ENCODE data around the gene SF3A1. TPM values are rescaled to one million over a fixed set of nuclear protein-coding genes. Genes with fewer than 3 reads are reported as not detected.

SF3A1 gene
- total and polyA plus RNA-seq, 4 donors, result 25.2 to 140 (median 94.5) TPM

DNA sequence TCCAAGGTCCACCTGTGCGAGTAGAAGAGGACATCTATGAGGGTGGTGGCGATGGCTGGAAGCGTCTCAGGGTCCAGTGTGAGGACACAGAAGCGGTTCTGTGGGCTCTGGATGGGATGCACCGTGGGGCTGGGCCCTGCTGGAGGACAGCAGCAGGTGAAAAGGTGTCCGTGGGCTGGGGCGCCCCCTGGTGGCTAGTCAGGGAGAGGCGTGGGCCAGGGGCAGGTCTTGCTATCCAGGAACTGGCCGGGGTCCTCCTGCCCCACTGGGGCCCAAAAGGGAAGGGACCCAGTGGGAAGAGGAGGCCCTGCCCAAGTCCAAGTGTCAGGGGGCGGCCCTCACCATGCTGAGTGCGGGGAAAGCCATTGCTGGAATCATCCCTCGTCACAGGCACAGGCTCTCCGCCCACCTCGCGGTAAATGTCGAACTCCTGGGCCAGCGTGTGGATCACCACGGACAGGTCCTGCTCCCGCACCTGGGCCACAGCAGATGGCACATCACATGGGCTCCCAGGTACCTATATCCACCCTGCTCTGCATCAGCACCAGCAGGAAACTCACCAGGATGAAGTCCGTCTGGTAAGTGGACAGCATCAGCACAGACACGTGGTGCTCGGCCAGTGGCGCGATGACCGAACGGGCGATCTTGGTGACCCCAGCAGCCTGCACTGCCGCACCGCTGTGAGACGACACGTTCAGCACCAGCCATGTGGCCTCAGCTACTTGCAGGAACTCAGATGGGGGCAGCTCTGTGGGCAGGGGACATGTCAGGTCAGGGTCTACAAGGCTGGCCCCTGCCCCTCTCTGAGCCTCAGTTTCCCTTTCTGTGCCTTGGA, 69.7 kb downstream of the SF3A1 start:
- Histone ChIP-seq H3K27ac (ENCODE audit: low read depth, low read length) (peak overlapping the region; percentile 88), H3K36me3 (ENCODE audit: control insufficient read depth, insufficient read depth, low read length) (peaks cover 53% of the 10 kb centered on the region), H3K4me3 (ENCODE audit: low read depth, low read length) (no peak overlapping the region), H3K9me3 (ENCODE audit: control insufficient read depth, insufficient read depth, low read length) (no peaks in the 10 kb centered on the region), H3K27me3 (ENCODE audit: control insufficient read depth, insufficient read depth, low read length) (no peaks in the 10 kb centered on the region), H3K4me1 (ENCODE audit: control insufficient read depth, insufficient read depth, low read length) (peaks cover 46% of the 10 kb centered on the region)
- WGBS (ENCODE audit: insufficient coverage), result 67% methylated on average over 31 of the region's 31 CpGs
- DNase-seq (ENCODE audit: low read depth in 4 of 6, low spot score in 6 of 6), result peak in 2 of 6 donors; percentile 44 to 46

GRCh38 chr22:30286331-30286730, 70.4 kb downstream of the SF3A1 start:
- H3K27me3 ChIP-seq (ENCODE audit: control insufficient read depth, insufficient read depth, low read length), result no peaks in the 10 kb centered on the region
- DNase-seq (ENCODE audit: low read depth in 4 of 6, low spot score in 6 of 6), result no peak
- H3K9me3 ChIP-seq (ENCODE audit: control insufficient read depth, insufficient read depth, low read length), result no peaks in the 10 kb centered on the region
- no peak overlapping the region for H3K27ac ChIP-seq (ENCODE audit: low read depth, low read length)
- peaks cover 39% of the 10 kb centered on the region for H3K4me1 ChIP-seq (ENCODE audit: control insufficient read depth, insufficient read depth, low read length)
- no peak overlapping the region for H3K4me3 ChIP-seq (ENCODE audit: low read depth, low read length)
- peaks cover 46% of the 10 kb centered on the region for H3K36me3 ChIP-seq (ENCODE audit: control insufficient read depth, insufficient read depth, low read length)
- 89% methylated on average over 5 of the region's 5 CpGs for WGBS (ENCODE audit: insufficient coverage)

DNA sequence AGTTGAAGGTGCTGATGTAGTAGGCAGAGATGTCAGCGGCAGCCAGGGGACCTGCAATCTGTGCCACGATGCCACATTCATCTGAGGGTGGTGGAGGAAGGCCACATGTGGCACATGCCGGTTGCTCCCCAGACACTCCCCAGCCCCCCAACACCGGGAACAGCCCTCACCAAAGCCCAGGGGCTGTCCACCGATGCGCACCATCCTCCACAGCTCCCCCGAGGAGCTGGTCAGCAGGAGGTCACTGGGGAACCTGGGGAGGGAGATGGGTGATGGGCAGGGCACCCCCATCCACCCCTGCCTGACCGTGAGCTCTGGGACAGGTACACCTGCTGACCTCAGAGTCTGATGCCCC, 70.9 kb downstream of the SF3A1 start:
- H3K9me3 ChIP-seq (ENCODE audit: control insufficient read depth, insufficient read depth, low read length), result no peaks in the 10 kb centered on the region
- no peak overlapping the region for H3K4me3 ChIP-seq (ENCODE audit: low read depth, low read length)
- H3K27me3 ChIP-seq (ENCODE audit: control insufficient read depth, insufficient read depth, low read length), result no peaks in the 10 kb centered on the region
- H3K36me3 ChIP-seq (ENCODE audit: control insufficient read depth, insufficient read depth, low read length), result peaks cover 41% of the 10 kb centered on the region
- H3K4me1 ChIP-seq (ENCODE audit: control insufficient read depth, insufficient read depth, low read length), result peaks cover 34% of the 10 kb centered on the region
- no peak for DNase-seq (ENCODE audit: low read depth in 4 of 6, low spot score in 6 of 6)
- no peak overlapping the region for H3K27ac ChIP-seq (ENCODE audit: low read depth, low read length)
- WGBS (ENCODE audit: insufficient coverage), result no CpG with 5 or more reads among the region's 8 CpGs

DNA sequence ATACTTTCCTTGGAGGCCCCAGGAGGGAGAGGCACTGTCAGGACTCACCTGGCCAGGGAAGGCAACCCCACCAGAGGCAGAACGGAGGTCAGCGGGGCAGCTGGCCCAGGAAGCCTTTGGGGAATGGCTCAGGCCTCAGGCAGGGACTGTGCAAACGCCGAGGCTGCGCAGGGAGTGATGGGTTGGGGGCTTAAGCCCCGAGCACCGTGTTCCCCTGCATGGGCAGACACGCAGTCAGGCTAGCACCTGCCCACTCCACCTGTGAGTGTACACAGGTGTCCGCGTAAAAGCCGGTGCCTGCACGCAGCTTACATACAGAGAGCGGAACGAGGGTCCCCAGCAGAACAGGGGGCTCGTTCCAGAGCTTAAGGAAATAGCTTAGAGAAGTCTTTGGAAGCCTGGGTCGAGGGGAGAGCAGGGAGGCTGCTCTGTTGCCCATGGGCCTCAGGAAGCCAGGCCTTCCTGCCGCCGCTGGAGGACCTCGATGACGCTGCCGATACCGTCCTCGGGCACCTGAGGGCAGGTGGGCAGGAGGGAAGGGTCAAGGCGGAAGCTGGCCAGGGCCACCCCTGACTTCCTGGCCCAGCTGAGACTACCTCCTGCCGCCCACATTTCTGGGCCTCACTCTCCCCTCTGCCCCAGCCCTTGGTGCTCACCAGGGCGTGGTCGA, 71.4 kb downstream of the SF3A1 start:
- 94% methylated on average over 22 of the region's 27 CpGs for WGBS (ENCODE audit: insufficient coverage)
- peaks cover 41% of the 10 kb centered on the region for H3K36me3 ChIP-seq (ENCODE audit: control insufficient read depth, insufficient read depth, low read length)
- H3K27me3 ChIP-seq (ENCODE audit: control insufficient read depth, insufficient read depth, low read length), result no peaks in the 10 kb centered on the region
- no peaks in the 10 kb centered on the region for H3K9me3 ChIP-seq (ENCODE audit: control insufficient read depth, insufficient read depth, low read length)
- H3K4me1 ChIP-seq (ENCODE audit: control insufficient read depth, insufficient read depth, low read length), result peaks cover 29% of the 10 kb centered on the region
- no peak overlapping the region for H3K27ac ChIP-seq (ENCODE audit: low read depth, low read length)
- no peak for DNase-seq (ENCODE audit: low read depth in 4 of 6, low spot score in 6 of 6)
- no peak overlapping the region for H3K4me3 ChIP-seq (ENCODE audit: low read depth, low read length)

GRCh38 chr22:30284666-30285065, 72.0 kb downstream of the SF3A1 start:
- Histone ChIP-seq H3K4me1 (ENCODE audit: control insufficient read depth, insufficient read depth, low read length) (peaks cover 22% of the 10 kb centered on the region), H3K36me3 (ENCODE audit: control insufficient read depth, insufficient read depth, low read length) (peaks cover 41% of the 10 kb centered on the region), H3K9me3 (ENCODE audit: control insufficient read depth, insufficient read depth, low read length) (no peaks in the 10 kb centered on the region), H3K27ac (ENCODE audit: low read depth, low read length) (no peak overlapping the region), H3K4me3 (ENCODE audit: low read depth, low read length) (no peak overlapping the region), H3K27me3 (ENCODE audit: control insufficient read depth, insufficient read depth, low read length) (no peaks in the 10 kb centered on the region)
- 93% methylated on average over 4 of the region's 4 CpGs for WGBS (ENCODE audit: insufficient coverage)
- no peak for DNase-seq (ENCODE audit: low read depth in 4 of 6, low spot score in 6 of 6)

DNA sequence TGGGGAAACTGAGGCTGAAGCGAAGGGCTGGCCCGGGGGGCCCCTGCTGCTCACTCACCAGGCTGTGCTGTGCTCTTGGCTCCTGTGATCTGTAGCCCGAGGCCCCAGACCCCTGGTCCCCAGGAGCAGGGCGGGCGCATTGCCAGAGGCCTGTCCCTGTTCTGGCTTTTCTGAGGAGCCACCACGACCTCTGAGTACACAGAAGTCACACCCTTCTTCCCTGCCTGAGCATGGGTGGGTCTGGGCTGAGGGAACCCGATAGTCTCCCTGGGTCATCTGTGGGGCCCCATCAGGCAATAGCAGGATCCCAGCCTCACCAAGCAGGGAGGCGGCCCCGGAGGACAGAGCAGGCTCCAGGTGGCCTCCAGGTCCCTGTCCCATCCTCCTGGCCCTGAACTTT, 72.5 kb downstream of the SF3A1 start:
- peaks cover 41% of the 10 kb centered on the region for H3K36me3 ChIP-seq (ENCODE audit: control insufficient read depth, insufficient read depth, low read length)
- H3K9me3 ChIP-seq (ENCODE audit: control insufficient read depth, insufficient read depth, low read length), result no peaks in the 10 kb centered on the region
- peaks cover 21% of the 10 kb centered on the region for H3K4me1 ChIP-seq (ENCODE audit: control insufficient read depth, insufficient read depth, low read length)
- no peak overlapping the region for H3K4me3 ChIP-seq (ENCODE audit: low read depth, low read length)
- DNase-seq (ENCODE audit: low read depth in 4 of 6, low spot score in 6 of 6), result no peak
- no peaks in the 10 kb centered on the region for H3K27me3 ChIP-seq (ENCODE audit: control insufficient read depth, insufficient read depth, low read length)
- WGBS (ENCODE audit: insufficient coverage), result 78% methylated on average over 9 of the region's 9 CpGs
- no peak overlapping the region for H3K27ac ChIP-seq (ENCODE audit: low read depth, low read length)

DNA sequence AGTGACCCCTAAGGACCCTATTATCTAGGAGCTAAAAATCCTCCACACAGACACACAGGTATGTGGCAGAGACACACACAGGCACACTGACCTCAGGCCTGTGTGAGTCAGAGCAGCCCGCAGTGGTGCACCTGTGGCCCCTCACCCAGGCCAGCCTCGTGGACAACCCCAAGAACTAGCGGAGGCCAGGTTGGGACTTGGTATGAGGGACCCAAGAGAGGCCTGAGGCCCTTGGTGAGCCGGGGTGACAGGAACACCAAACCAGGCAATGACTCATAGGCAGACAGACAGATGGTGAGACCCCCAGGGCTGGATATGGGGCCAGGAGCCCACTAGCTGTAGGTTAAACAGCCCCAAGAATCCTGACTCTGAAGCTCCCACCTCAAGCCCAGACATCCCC, 73.4 kb downstream of the SF3A1 start:
- H3K27ac ChIP-seq (ENCODE audit: low read depth, low read length), result no peak overlapping the region
- WGBS (ENCODE audit: insufficient coverage), result 92% methylated on average over 4 of the region's 4 CpGs
- no peaks in the 10 kb centered on the region for H3K27me3 ChIP-seq (ENCODE audit: control insufficient read depth, insufficient read depth, low read length)
- peaks cover 15% of the 10 kb centered on the region for H3K4me1 ChIP-seq (ENCODE audit: control insufficient read depth, insufficient read depth, low read length)
- peaks cover 41% of the 10 kb centered on the region for H3K36me3 ChIP-seq (ENCODE audit: control insufficient read depth, insufficient read depth, low read length)
- DNase-seq (ENCODE audit: low read depth in 4 of 6, low spot score in 6 of 6), result no peak
- H3K9me3 ChIP-seq (ENCODE audit: control insufficient read depth, insufficient read depth, low read length), result no peaks in the 10 kb centered on the region
- no peak overlapping the region for H3K4me3 ChIP-seq (ENCODE audit: low read depth, low read length)

DNA sequence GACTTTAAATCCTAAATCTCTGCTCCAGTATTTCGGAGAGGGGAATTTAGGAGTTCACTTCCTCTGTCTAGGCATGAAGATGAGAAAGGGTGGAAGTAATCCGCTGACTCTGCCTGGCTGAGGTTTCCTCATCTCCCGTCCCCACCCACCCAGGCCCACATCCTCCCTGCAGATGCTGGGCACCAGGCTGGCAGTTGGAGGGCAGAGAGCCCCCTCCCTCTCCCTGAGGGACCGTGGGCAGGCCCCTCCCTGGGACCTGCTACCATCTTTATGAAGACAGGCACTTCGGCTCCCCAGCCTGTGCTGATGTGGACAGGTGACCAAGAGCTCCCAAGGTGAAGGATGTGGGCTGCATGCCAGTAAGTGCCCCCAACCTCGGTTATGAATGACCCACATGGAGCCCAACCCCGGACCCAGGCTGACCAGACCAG, 74.1 kb downstream of the SF3A1 start:
- DNase-seq (ENCODE audit: low read depth in 4 of 6, low spot score in 6 of 6), result no peak
- Histone ChIP-seq H3K36me3 (ENCODE audit: control insufficient read depth, insufficient read depth, low read length) (peaks cover 41% of the 10 kb centered on the region), H3K27ac (ENCODE audit: low read depth, low read length) (no peak overlapping the region), H3K4me3 (ENCODE audit: low read depth, low read length) (no peak overlapping the region), H3K4me1 (ENCODE audit: control insufficient read depth, insufficient read depth, low read length) (peaks cover 16% of the 10 kb centered on the region), H3K9me3 (ENCODE audit: control insufficient read depth, insufficient read depth, low read length) (no peaks in the 10 kb centered on the region), H3K27me3 (ENCODE audit: control insufficient read depth, insufficient read depth, low read length) (no peaks in the 10 kb centered on the region)
- 67% methylated on average over 4 of the region's 7 CpGs for WGBS (ENCODE audit: insufficient coverage)
